ENCODE measurements around the gene PRKG1.

- TF ChIP-seq CTCF (IDR thresholded peaks at IDR 0.05) (no peak), ZFX (IDR thresholded peaks at IDR 0.05; ENCODE audit: borderline replicate concordance) (no peak)
Observed at GRCh38 chr10:51510231-51510630, 435.9 kb downstream of the PRKG1 start.
